ENCODE data around the gene KIF21A. TPM values are rescaled to one million over a fixed set of nuclear protein-coding genes. Genes with fewer than 3 reads are reported as not detected.

KIF21A gene
- polyA plus RNA-seq, 1 of the 3 experiments (the other 2 are of a cell fraction): 3.6 TPM

- 97% methylated on average over 1 of the region's 1 CpG for WGBS (ENCODE audit: low lambda C conversion rate)
- Histone ChIP-seq H3K4me2 (no peak overlapping the region), H3K9ac (no peak overlapping the region), H3K36me3 (replicated peaks in 1 of 2; ENCODE audit: control insufficient read depth in 1 of 2, insufficient read depth in 2 of 2, low read length in 1 of 2) (peaks cover 0 to 9% of the 10 kb centered on the region in 2 experiments), H3K27me3 (ENCODE audit: insufficient read depth) (no peaks in the 10 kb centered on the region), H3K4me3 (ENCODE audit: low read depth in 2 of 2, low read length in 1 of 2) (no peak overlapping the region), H3K27ac (ENCODE audit: low read depth in 2 of 2, low read length in 1 of 2) (no peak overlapping the region), H3F3A (replicated peaks; ENCODE audit: insufficient read depth) (no peaks in the 10 kb centered on the region), H4K20me1 (ENCODE audit: insufficient read depth) (no peaks in the 10 kb centered on the region), H3K79me2 (ENCODE audit: insufficient read depth) (no peaks in the 10 kb centered on the region), H2AFZ (ENCODE audit: low read depth) (no peak overlapping the region), H3K9me2 (no peaks in the 10 kb centered on the region), H3K4me1 (ENCODE audit: control insufficient read depth in 1 of 2, insufficient read depth in 2 of 2, low read depth in 1 of 2, low read length in 1 of 2) (peaks cover 0 to 17% of the 10 kb centered on the region in 2 experiments; a peak in 2 of 4 replicates), H3K9me3 (no peaks in the 10 kb centered on the region)
- DNase-seq: no peak
- ChIA-PET CTCF (interaction anchor here (1.5 to 4.7 kb wide), 3 partner anchors 10 to 26 kb away, joined by 3 to 34 read pairs (median 6); no protein-coding TSS in a partner anchor), POLR2A (no interaction called here)
- TF ChIP-seq FOSL2 (IDR thresholded peaks at IDR 0.05; ENCODE audit: borderline replicate concordance, low read depth) (no peak), RXRA (IDR thresholded peaks at IDR 0.05; ENCODE audit: borderline replicate concordance, low read depth) (no peak), MXI1 (IDR thresholded peaks at IDR 0.05; ENCODE audit: low read depth, low read length) (no peak), PBX3 (IDR thresholded peaks at IDR 0.05) (no peak), MEF2A (IDR thresholded peaks at IDR 0.05; ENCODE audit: borderline replicate concordance, low read depth) (no peak), GABPA (IDR thresholded peaks at IDR 0.05; ENCODE audit: low read depth) (no peak), TCF12 (IDR thresholded peaks at IDR 0.05) (no peak), RFX5 (IDR thresholded peaks at IDR 0.05; ENCODE audit: low read length) (no peak), GATA2 (CRISPR knock-in tag; IDR thresholded peaks at IDR 0.05) (no peak)
- TF ChIP-seq, protein P1, sequence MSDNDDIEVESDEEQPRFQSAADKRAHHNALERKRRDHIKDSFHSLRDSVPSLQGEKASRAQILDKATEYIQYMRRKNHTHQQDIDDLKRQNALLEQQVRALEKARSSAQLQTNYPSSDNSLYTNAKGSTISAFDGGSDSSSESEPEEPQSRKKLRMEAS (IDR thresholded peaks at IDR 0.05; ENCODE audit: low read depth): no peak
Measured at GRCh38 chr12:39292125-39292630, 150.7 kb downstream of the KIF21A start.

GRCh38 chr12:39287817-39288216 is 155.1 kb downstream of the KIF21A start:
- TF ChIP-seq TEAD4 (IDR thresholded peaks at IDR 0.05; ENCODE audit: borderline replicate concordance, insufficient read depth): no peak
- no peak for TF ChIP-seq NFIC (IDR thresholded peaks at IDR 0.05; ENCODE audit: borderline replicate concordance)
- no peak for TF ChIP-seq NRF1 (IDR thresholded peaks at IDR 0.05; ENCODE audit: low read depth, low read length)
- no peak for TF ChIP-seq CTCF (IDR thresholded peaks at IDR 0.05)
- no peak for TF ChIP-seq EZH2phosphoT487 (IDR thresholded peaks at IDR 0.05; ENCODE audit: borderline replicate concordance, low read depth)
- no peak for TF ChIP-seq FOXJ3 (CRISPR knock-in tag; IDR thresholded peaks at IDR 0.05)
- TF ChIP-seq YY1 (IDR thresholded peaks at IDR 0.05; ENCODE audit: low read depth): no peak
- no peak overlapping the region for H2AFZ ChIP-seq (ENCODE audit: low read depth)

More at GRCh38 chr12:39287817-39288216, 155.1 kb downstream of the KIF21A start:
- no peak overlapping the region for H3K4me2 ChIP-seq
- DNase-seq: no peak
- H3F3A ChIP-seq (replicated peaks; ENCODE audit: insufficient read depth): no peaks in the 10 kb centered on the region
- H3K9me3 ChIP-seq: no peaks in the 10 kb centered on the region
- no peaks in the 10 kb centered on the region for H3K9me2 ChIP-seq
- peaks cover 0 to 8% of the 10 kb centered on the region in 2 experiments; a peak in 2 of 4 replicates for H3K4me1 ChIP-seq (ENCODE audit: control insufficient read depth in 1 of 2, insufficient read depth in 2 of 2, low read depth in 1 of 2, low read length in 1 of 2)
- ChIA-PET CTCF (interaction anchor here (1.3 kb wide), 1 partner anchor 14 kb away, joined by 3 read pairs; no protein-coding TSS in a partner anchor), POLR2A (no interaction called here)
- 91% methylated on average over 2 of the region's 2 CpGs for WGBS (ENCODE audit: low lambda C conversion rate)
- H3K27ac ChIP-seq (ENCODE audit: low read depth in 2 of 2, low read length in 1 of 2): peak overlapping the region in 1 of 2 experiments; percentile 47; a peak in 1 of 4 replicates
- H3K4me3 ChIP-seq (ENCODE audit: low read depth in 2 of 2, low read length in 1 of 2): no peak overlapping the region
- H3K27me3 ChIP-seq (ENCODE audit: insufficient read depth): no peaks in the 10 kb centered on the region
- H3K36me3 ChIP-seq (replicated peaks in 1 of 2; ENCODE audit: control insufficient read depth in 1 of 2, insufficient read depth in 2 of 2, low read length in 1 of 2): peaks cover 0 to 6% of the 10 kb centered on the region in 2 experiments
- no peaks in the 10 kb centered on the region for H4K20me1 ChIP-seq (ENCODE audit: insufficient read depth)
- H3K9ac ChIP-seq: no peak overlapping the region
- no peaks in the 10 kb centered on the region for H3K79me2 ChIP-seq (ENCODE audit: insufficient read depth)

Data from SK-N-SH (cell line).